GM21360 (cell line): ENCODE results near the gene TM7SF2.

ENCODE experiments used
- ATAC-seq: cut with Tn5 transposase; IDR thresholded peaks from one replicate; pipeline ENCODE4 v1.9.1; 2021; ENCODE audit warnings: mild to moderate bottlenecking, moderate library complexity; ENCODE audit not compliant: unreplicated experiment

The TM7SF2 gene

GRCh38 chr11:65150509-65151299, 39.0 kb downstream of the TM7SF2 start:
- ATAC-seq, result no peak

DNA sequence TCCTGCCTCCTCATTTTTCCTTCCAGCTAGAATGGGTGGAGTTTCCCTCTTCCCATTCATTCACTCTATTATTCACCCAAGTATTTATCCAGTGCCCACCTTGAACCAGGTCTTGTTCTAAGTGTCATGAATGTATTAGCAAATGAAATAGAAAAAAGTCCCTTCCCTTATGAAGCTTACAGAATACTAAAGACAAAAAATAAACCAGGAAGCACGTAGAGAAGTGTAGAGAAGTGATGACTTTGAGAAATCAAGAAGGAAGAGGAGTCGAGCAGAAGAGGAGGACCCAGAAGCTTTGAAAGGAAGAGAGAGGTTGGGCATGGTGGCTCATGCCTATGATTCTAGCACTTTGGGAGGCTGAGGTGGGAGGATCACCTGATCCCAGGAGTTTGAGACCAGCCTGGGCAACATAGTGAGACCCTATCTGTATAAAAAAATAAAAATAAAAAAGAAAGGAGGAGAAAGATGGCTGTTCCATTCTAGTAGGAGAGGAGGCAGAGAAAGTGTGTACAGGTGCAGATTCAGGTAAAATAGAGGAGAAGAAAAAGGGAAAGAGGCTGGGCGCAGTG, 39.7 kb downstream of the TM7SF2 start:
- no peak for ATAC-seq

DNA sequence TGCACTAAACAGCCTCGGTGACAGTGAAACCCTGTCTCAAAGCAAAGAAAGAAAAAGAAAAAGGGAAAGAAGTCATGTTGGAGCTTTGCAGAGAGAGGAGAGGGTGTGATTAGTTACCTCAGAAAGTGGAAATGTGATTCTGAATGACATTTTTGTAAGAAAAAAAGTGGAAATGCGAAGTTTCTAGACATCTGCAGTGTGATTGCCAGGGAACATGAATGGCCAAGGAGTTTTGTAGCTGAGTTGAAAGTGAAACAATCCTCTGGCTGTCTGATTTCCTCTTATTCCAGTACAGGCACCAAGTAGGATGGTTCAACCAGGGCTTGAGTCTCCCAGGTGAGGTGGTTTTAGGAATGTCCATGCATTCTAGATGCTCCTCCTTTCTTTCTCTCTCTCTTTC, 40.5 kb downstream of the TM7SF2 start:
- no peak for ATAC-seq

GRCh38 chr11:65156256-65156655, 44.6 kb downstream of the TM7SF2 start:
- ATAC-seq, result no peak

DNA sequence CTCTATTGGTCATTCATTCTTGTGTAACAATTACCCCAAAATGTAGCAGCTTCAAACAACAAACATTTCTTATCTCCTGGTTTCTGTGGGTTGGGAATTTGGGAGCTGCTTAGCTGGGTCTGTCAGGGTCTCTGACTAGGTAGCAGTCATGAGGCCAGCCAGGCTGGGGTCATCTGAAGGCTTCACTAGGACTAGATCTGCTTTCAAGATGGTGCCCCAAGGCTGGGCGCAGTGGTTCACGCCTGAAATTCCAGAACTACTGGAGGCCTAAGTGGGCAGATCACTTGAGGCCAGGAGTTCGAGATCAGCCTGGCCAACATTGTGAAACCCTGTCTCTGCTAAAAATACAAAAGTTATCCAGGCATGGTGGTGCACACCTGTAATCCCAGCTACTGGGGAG, 45.3 kb downstream of the TM7SF2 start:
- no peak for ATAC-seq

DNA sequence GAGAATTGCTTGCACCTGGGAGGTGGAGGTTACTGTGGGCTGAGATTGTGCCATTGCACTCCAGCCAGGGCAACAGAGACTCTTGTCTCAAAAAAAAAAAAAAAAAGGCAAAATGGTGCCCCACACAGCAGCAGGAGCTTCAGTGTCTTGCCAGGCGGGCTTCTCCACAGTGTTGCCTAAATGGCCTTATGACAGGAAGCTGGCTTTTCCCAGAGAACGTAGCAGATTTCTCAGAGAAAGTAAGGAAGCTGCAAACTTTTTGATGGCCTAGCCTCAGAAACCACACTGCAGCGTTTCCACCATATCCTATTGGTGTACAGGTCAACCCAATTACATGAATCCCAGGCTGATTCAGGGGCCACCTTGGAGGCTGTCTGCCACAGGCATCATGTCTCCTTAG, 45.7 kb downstream of the TM7SF2 start:
- ATAC-seq, result no peak

GRCh38 chr11:65159012-65159411, 47.3 kb downstream of the TM7SF2 start:
- no peak for ATAC-seq

GRCh38 chr11:65160643-65161042, 49.0 kb downstream of the TM7SF2 start:
- ATAC-seq, result no peak

GRCh38 chr11:65163684-65164083, 52.0 kb downstream of the TM7SF2 start:
- no peak for ATAC-seq
